ENCODE data around the gene TALDO1.

DNA sequence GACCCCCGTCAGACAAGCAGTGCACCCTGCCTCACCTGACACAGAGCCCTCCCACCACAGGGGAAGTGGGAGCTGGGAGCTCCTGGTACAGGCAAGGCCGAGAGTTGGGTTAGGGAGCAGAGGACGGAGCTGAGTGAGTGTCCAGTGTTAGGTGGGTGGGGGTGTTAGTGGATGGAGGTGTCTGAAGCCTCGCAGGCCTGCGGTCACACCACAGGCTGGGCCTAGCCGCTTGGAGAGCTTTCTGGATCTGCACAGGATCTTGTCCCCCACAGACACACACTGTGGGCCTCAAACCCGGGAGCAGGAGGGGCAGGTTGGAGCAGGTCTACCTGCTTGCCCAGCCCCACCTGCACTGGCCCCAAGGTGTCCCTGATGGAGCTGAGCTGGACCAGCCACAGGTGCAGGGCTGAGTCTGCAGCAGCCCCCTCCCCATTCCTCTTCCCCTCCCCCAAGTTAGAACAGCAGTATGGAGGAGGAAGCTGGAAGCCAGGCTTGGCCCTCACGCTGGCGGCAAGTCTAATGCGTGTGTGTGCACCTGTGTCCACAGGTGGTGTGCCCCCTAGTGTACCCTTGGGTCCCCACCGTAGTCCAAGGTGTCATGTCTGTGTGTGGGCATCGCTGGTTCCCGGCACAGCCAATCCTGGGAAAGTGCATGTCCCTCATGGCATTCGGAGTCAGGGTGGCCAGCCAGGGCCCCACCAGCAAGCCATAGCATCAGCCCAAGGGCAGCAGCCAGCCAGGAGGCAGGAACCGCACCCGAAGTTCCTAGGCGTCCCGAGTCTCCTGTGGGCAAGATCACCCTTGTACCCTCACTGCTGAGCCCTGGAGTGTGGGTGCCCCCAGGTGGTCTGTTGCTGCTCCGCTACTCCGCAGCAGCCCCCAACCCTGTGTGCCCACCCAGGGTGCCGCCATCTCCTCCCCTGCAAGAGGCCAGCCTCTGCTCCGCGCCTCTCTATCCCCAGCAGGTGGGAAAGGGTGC, 32.0 kb downstream of the TALDO1 start:
- TF ChIP-seq, protein P1, sequence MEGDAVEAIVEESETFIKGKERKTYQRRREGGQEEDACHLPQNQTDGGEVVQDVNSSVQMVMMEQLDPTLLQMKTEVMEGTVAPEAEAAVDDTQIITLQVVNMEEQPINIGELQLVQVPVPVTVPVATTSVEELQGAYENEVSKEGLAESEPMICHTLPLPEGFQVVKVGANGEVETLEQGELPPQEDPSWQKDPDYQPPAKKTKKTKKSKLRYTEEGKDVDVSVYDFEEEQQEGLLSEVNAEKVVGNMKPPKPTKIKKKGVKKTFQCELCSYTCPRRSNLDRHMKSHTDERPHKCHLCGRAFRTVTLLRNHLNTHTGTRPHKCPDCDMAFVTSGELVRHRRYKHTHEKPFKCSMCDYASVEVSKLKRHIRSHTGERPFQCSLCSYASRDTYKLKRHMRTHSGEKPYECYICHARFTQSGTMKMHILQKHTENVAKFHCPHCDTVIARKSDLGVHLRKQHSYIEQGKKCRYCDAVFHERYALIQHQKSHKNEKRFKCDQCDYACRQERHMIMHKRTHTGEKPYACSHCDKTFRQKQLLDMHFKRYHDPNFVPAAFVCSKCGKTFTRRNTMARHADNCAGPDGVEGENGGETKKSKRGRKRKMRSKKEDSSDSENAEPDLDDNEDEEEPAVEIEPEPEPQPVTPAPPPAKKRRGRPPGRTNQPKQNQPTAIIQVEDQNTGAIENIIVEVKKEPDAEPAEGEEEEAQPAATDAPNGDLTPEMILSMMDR (IDR thresholded peaks at IDR 0.05; ENCODE audit: extremely low read depth in 1 of 2, insufficient read depth in 1 of 2, low read depth in 1 of 2, low read length in 2 of 2) = no peak
- no peak for TF ChIP-seq POLR2AphosphoS5 (IDR thresholded peaks at IDR 0.05; ENCODE audit: insufficient read depth, low read depth, low read length)
- no peak for TF ChIP-seq EZH2 (IDR thresholded peaks at IDR 0.05; ENCODE audit: borderline replicate concordance, low read depth, low read length, severe bottlenecking)

Data from endothelial cell of umbilical vein (primary cell).